ENCODE measurements around the gene GNAS. TPM values are rescaled to one million over a fixed set of nuclear protein-coding genes. Genes with fewer than 3 reads are reported as not detected.

GNAS gene
- total RNA-seq, 3 donors from 2014 or later: 448 to 714 (median 570) TPM

DNA sequence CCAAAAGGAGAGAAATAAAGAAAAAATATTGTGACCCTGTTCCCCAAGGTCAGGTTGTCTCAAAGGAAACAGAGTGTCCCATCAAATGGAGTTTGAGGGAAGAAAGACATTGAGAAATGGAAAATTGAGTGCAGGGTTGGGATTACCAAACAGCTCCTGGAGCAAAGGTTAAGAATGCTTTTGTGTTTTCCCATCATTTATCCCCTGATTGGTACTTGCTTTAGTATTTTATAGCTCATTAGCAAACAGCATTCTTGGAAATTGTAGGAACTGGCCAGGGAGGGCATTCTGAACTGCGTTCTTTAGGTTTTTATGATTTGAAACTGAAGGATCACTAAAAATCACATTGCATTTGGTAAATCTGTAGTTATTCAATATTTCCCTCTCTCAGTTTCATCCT lies 69.5 kb downstream of the GNAS start:
- no peak for DNase-seq (ENCODE audit: low spot score in 2 of 2)
- Histone ChIP-seq H3K9me3 (no peaks in the 10 kb centered on the region), H3K36me3 (no peaks in the 10 kb centered on the region), H3K4me3 (no peak overlapping the region), H3K27ac (no peak overlapping the region), H3K4me1 (no peaks in the 10 kb centered on the region), H3K27me3 (no peaks in the 10 kb centered on the region)
- intact Hi-C loops (cut with DNase I; ENCODE audit: low total_unique reads): no loop called here
- TF ChIP-seq POLR2A (IDR thresholded peaks at IDR 0.05) (no peak), POLR2AphosphoS5 (IDR thresholded peaks at IDR 0.05) (no peak)
- TF ChIP-seq, protein P1, sequence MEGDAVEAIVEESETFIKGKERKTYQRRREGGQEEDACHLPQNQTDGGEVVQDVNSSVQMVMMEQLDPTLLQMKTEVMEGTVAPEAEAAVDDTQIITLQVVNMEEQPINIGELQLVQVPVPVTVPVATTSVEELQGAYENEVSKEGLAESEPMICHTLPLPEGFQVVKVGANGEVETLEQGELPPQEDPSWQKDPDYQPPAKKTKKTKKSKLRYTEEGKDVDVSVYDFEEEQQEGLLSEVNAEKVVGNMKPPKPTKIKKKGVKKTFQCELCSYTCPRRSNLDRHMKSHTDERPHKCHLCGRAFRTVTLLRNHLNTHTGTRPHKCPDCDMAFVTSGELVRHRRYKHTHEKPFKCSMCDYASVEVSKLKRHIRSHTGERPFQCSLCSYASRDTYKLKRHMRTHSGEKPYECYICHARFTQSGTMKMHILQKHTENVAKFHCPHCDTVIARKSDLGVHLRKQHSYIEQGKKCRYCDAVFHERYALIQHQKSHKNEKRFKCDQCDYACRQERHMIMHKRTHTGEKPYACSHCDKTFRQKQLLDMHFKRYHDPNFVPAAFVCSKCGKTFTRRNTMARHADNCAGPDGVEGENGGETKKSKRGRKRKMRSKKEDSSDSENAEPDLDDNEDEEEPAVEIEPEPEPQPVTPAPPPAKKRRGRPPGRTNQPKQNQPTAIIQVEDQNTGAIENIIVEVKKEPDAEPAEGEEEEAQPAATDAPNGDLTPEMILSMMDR (IDR thresholded peaks at IDR 0.05): no peak

DNA sequence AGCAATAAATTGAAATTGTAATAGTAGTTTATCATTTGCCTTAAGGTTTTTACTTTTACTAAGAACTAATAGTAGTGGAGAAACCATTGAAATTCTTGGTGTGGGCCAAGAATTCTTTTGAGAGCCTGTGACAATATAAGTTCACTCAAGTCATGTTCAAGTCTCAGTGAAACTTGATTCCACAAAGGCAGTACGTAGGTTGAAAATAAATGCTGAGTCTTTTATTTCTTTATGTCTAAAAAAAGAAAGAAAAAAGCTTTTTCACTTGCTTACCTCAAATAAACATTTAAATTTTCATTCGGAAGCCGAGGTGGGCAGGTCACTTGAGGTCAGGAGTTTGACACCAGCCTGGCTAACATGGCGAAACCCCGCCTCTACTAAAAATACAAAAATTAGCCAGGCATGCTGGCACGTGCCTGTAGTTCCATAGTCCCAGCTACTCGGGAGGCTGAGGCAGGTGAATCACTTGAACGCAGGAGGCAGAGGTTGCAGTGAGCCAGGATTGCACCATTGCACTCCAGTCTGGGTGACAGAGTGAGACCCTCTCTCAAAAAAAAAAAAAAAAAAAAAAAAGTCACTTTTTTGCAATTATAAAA lies 70.7 kb downstream of the GNAS start:
- TF ChIP-seq, protein P1 (IDR thresholded peaks at IDR 0.05): no peak
- TF ChIP-seq POLR2A (IDR thresholded peaks at IDR 0.05): no peak
- no peak for TF ChIP-seq POLR2AphosphoS5 (IDR thresholded peaks at IDR 0.05)
- Histone ChIP-seq H3K36me3 (no peaks in the 10 kb centered on the region), H3K27ac (no peak overlapping the region), H3K9me3 (no peaks in the 10 kb centered on the region), H3K4me3 (no peak overlapping the region), H3K4me1 (no peaks in the 10 kb centered on the region), H3K27me3 (no peaks in the 10 kb centered on the region)
- DNase-seq (ENCODE audit: low spot score in 2 of 2): no peak
- intact Hi-C loops (cut with DNase I; ENCODE audit: low total_unique reads): no loop called here

DNA sequence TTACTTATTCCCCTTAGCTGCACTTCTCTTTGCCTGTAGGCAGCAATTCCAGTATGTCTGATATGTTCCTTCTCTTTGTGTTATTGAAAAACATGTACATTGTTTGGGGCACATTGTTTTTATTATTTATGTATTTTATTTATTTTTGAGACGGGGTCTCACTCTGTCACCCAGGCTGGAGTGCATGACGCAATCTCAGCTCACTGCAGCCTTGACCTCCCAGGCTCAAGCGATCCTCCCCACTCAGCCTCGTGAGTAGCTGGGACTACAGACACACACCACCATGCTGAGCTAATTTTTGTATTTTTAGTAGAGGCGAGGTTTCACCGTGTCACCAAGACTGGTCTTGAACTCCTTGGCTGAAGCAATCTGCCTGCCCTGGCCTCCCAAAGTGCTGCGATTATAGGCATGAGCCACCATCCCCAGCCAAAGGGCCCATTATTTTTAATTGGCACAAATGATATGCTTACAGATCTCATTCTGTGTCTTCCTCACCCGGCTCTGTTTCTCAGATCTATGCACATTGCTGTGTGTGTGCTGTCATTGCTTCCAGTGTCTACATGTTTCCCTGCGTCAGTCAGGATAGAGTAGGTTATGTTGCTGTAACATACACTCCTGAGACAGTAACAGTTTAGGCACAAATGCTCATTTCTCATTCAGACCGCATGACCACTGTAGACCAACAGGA lies 74.4 kb downstream of the GNAS start:
- Histone ChIP-seq H3K27me3 (no peaks in the 10 kb centered on the region), H3K36me3 (no peaks in the 10 kb centered on the region), H3K9me3 (no peaks in the 10 kb centered on the region), H3K4me1 (no peaks in the 10 kb centered on the region), H3K4me3 (no peak overlapping the region), H3K27ac (no peak overlapping the region)
- intact Hi-C loops (cut with DNase I; ENCODE audit: low total_unique reads): no loop called here
- DNase-seq (ENCODE audit: low spot score in 2 of 2): no peak
- TF ChIP-seq, protein P1 (IDR thresholded peaks at IDR 0.05): no peak
- TF ChIP-seq POLR2AphosphoS5 (IDR thresholded peaks at IDR 0.05) (no peak), POLR2A (IDR thresholded peaks at IDR 0.05) (no peak)

DNA sequence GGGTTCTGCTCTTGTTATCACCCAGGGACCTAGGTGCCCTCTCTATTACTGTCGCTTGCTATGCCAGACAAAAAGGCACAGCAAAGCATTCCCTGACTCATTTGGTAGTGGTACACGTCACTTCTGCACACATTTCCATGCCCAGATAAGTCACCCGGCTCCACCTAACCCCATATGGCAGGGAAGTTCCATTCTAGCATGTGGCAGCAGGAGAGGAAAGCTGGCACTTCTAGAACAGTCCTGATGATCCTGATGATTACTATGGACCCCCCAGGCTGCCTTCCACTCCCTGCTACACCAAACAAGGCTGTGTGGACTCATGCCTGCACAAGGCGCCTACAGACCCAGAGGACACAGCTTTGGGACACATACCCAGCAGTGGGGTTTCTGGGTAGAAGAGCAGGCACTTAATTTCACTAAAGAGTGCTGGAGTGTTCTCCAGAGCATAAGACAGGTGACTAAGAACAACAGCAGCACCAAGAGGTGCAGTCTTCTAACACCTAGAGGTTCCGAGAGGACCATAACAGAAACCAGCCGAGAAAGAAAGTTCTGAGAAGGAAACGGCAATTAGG lies 75.1 kb downstream of the GNAS start:
- Histone ChIP-seq H3K27me3 (no peaks in the 10 kb centered on the region), H3K27ac (no peak overlapping the region), H3K4me1 (no peaks in the 10 kb centered on the region), H3K36me3 (no peaks in the 10 kb centered on the region), H3K4me3 (no peak overlapping the region), H3K9me3 (no peaks in the 10 kb centered on the region)
- no peak for DNase-seq (ENCODE audit: low spot score in 2 of 2)
- TF ChIP-seq POLR2AphosphoS5 (IDR thresholded peaks at IDR 0.05) (no peak), POLR2A (IDR thresholded peaks at IDR 0.05) (no peak)
- TF ChIP-seq, protein P1 (IDR thresholded peaks at IDR 0.05): no peak
- intact Hi-C loops (cut with DNase I; ENCODE audit: low total_unique reads): no loop called here

DNA sequence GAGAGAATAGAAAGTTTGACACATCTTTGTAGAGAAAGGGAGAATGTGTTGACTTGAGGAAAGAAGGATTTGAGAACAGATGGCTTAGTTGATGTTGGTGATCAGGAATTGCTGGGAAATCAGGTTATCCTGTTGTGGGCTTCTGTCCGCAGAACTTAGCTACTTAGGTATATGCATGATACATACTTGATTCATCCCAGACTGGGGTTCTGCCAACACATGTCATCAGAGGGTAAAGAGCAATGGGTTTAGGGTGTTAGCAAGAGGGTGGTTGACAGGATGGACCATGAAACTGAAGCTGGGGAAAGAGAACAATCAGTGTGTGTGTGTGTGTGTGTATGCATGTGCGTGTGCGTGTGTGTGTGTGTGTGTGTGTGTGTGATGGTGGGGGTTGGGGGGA lies 78.0 kb downstream of the GNAS start:
- Histone ChIP-seq H3K9me3 (no peaks in the 10 kb centered on the region), H3K4me3 (no peak overlapping the region), H3K36me3 (no peaks in the 10 kb centered on the region), H3K27me3 (no peaks in the 10 kb centered on the region), H3K4me1 (no peaks in the 10 kb centered on the region), H3K27ac (no peak overlapping the region)
- intact Hi-C loops (cut with DNase I; ENCODE audit: low total_unique reads): no loop called here
- TF ChIP-seq POLR2AphosphoS5 (IDR thresholded peaks at IDR 0.05) (no peak), POLR2A (IDR thresholded peaks at IDR 0.05) (no peak)
- TF ChIP-seq, protein P1 (IDR thresholded peaks at IDR 0.05): no peak
- DNase-seq (ENCODE audit: low spot score in 2 of 2): no peak
